22Rv1 (cell line): ENCODE data around the gene PROK1.
"Not testable (repeated sequence)": the region's sequence is repeated elsewhere in the genome, so short reads cannot be mapped to it uniquely, and the experiment has no call there.

Source experiments
- ZFX ChIP-seq: fragments of 450-650 bp; IDR thresholded peaks from 2 replicates; pipeline ENCODE4 v1.6.1; 2017; ENCODE audit warnings: antibody characterized with exemption, borderline replicate concordance
- TF ChIP-seq, protein P1 (sequence below): fragments of 450-650 bp; IDR thresholded peaks from 2 replicates; pipeline ENCODE4 v1.5.1; 2017; ENCODE audit warnings: mild to moderate bottlenecking

DNA sequence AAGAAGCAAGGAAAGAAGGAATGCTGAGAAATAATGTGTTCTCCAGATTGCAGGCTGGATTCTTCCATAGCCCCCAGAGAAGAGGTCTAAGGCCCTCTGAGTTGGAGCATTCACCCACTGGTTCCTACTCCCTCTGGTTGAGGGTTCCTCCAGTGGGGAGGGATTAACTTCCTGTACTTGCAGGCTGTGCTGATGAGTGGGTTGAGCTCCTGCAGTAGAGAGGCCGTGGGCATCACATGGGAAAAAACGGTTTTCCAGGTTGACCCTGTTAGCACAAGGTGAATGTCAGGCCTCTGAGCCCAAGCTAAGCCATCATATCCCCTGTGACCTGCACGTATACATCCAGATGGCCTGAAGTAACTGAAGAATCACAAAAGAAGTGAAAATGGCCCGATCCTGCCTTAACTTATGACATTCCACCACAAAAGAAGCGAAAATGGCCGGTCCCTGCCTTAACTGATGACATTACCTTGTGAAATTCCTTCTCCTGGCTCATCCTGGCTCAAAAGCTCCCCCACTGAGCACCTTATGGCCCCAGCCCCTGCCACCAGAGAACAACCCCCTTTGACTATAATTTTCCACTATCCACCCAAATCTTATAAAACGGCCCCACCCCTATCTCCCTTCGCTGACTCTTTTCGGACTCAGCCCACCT, 13.2 kb upstream of the PROK1 start:
- TF ChIP-seq, protein P1, sequence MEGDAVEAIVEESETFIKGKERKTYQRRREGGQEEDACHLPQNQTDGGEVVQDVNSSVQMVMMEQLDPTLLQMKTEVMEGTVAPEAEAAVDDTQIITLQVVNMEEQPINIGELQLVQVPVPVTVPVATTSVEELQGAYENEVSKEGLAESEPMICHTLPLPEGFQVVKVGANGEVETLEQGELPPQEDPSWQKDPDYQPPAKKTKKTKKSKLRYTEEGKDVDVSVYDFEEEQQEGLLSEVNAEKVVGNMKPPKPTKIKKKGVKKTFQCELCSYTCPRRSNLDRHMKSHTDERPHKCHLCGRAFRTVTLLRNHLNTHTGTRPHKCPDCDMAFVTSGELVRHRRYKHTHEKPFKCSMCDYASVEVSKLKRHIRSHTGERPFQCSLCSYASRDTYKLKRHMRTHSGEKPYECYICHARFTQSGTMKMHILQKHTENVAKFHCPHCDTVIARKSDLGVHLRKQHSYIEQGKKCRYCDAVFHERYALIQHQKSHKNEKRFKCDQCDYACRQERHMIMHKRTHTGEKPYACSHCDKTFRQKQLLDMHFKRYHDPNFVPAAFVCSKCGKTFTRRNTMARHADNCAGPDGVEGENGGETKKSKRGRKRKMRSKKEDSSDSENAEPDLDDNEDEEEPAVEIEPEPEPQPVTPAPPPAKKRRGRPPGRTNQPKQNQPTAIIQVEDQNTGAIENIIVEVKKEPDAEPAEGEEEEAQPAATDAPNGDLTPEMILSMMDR: not testable (repeated sequence)
- TF ChIP-seq ZFX: not testable (repeated sequence)
